CD4-positive, alpha-beta T cell treated with Interferon alpha-2 for 1 hour (primary cell): ENCODE data around the gene MYL2.

Source experiments
- DNase-seq, 2 donors: peaks; one replicate each; pipeline ENCODE4 v3.0.0-alpha.2; 2020 to 2022

MYL2 gene

DNA sequence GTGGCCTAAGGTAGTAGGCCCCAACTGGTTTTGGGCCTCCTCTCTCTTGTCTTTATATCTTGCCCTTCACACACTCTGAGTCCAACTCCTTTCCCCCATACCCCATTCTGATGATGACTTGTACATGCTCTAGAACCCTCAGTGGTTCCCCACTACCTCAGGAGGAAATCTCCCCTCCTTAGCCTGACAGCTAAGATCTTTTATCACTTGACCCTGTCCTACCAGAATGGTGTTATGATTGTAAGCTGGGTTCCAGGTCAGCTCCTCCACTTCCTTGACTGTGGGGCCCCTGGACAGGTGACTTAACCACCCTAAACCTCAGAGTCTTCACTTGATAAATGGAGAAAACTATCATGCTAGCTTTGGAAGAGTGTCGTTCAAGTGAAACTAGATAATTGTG is 9.4 kb upstream of the MYL2 start:
- DNase-seq, result no peak

- DNase-seq, result no peak
Measured at GRCh38 chr12:110928700-110929099, 8.3 kb upstream of the MYL2 start.

DNA sequence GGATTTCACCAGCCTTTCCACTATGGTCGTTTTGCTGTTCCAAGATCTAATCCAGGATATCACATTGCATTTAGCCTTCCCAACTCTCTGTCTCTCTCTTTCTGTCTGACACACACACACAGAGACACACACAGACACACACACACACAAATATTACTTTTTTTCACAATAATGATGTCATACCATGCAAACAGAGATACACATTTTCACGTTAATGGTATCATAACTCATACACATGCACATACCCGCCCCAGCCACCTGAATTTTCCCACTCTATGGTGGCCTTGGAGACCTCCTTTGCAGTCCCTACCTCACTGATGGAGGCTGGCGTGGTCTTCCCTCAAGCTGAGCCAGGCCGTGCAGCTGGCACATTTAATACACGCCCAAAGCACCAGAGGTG is 7.2 kb upstream of the MYL2 start:
- DNase-seq, result no peak

GRCh38 chr12:110923692-110924334 is 3.4 kb upstream of the MYL2 start:
- DNase-seq, result no peak

DNA sequence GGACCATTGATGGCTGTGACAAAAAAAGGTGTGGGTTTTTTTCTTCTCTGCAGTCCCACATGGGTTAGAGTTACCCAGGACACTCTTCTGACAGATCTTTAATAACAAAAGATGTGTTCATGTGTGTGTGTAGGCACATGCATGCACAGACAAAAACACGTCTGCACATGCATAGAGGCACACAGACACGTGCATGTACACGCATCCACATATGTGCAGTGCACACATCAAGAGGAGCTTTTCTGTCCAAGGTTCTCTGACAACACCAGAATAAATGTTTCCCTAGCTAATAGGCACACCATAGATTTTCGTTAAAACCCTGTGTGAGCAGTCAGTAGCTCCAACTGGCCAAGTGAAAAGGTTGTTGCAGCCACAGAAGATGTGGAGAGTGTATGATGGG is 2.8 kb upstream of the MYL2 start:
- DNase-seq, result no peak

GRCh38 chr12:110922652-110923051 is 2.3 kb upstream of the MYL2 start:
- no peak for DNase-seq

DNA sequence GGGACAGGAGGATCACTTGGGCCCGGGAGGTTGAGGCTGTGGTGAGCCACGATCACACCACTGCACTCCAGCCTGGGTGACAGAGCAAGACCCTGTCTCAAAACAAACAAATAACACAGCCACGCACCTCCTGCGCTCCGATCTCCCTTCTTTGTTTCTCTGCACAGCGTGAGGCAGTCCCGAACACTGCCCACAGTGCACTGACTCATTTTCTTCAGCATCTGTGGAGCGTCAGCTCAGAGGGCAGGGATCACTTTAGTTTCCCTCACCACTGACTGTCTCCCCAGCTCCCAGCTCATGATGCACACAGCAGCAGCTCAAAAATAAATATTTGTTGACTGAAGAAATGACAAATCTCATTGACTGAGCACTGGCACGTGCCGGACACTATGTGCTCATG is 883 bp upstream of the MYL2 start:
- no peak for DNase-seq

- no peak for DNase-seq
Measured at GRCh38 chr12:110919720-110920119, 659 bp downstream of the MYL2 start.

DNA sequence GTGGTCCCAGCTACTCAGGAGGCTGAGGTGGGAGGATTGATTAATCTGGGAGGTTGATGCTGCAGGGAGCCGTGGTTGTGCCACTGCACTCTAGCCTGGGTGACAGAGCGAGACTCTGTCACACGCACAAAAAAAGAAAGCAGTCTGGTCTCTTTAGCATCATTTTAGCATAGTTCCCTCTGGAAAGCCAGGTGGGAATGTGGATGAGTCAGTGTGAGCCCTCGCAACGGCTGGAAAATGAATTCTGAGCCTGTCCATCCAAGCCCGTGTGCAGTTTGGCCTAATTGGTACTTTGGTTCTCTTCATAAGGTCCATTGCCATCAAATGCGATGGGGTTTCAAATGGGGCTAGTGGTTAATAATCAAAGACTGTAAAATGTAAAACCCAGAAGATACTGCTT is 2.4 kb downstream of the MYL2 start:
- DNase-seq, result no peak

DNA sequence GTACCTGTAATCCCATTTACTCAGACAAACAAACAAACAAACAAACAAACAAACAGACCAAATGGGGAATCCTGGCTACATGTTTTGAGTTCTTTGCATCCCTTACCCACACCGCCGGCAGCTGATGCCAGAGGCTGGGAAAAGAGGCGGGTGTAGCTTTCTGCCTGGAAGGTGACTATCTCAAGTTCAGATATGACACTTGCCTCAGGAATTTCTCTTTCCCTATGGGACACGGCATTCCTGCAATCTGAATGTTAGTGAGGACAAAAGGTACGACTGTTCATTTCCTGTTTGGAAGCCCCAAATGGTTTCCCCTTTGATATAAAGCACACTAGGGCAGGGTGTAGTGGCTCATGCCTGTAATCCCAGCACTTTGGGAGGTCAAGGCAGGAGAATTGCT is 2.9 kb downstream of the MYL2 start:
- DNase-seq, result no peak

DNA sequence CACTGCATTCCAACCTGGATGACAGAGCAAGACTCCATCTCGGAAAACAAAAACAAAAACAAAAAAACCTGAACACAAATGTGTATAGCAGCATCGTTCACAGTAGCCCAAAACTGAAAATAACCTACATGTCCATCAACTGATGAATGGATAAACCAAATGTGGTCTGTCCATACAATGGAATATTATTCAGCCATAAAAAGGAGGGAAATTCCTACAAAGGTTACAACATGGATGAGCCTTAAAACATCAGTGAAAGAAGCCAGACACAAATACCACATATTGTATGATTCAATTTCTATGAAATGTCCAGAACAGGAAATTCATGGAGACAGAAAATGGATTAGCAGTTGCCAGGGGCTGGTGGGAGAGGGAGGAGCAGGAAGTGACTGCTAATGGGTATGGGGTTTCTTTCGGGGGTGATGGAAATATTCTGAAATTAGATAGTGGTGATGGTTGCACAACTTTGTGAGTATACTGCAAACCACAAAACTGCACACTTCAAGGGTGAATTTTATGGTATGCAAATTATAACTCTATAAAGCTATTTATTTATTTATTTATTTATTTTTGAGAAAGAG is 4.0 kb downstream of the MYL2 start:
- no peak for DNase-seq

DNA sequence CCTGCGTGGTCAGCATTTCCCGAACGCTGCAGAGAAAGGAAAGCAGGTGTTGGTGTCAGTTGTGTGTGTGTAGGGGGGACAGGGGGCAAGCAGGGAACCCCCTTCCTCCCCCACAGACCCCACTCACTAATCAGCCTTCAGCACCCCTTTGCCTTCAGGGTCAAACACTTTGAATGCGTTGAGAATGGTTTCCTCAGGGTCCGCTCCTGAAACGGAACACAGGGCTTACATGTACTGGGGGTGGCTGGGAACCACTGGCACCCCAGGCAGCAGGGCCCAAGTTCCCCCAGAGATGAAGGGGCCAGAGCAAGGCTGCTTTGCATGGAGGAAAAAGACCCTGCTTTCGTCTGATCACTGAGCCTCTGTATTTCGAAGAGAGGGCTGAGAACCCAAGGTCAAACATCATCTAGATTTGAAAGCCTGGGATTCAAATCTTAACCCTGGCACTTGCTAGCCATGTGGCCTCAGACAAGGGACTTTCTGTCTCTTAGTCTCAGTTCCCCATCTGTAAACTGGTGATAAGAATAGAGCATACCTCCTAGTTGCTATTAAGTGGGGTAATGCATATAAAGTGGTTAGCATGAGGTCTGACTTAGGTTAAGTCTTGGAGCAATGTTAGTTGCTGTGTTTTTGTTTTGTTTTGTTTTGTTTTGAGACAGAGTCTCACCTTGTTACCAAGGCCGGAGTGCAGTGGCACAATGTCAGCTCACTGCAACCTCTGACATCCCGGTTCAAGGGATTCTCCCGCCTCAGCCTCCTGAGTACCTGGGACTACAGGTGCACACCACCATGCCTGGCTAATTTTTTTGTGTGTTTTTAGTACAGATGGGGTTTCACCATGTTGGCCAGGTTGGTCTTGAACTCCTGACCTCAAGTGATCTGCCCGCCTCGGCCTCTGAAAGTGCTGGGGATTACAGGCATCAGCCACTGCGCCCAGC is 7.0 kb downstream of the MYL2 start:
- DNase-seq, result peak in 1 of 2 donors; percentile 7

GRCh38 chr12:110912263-110912662 is 8.1 kb downstream of the MYL2 start:
- DNase-seq, result no peak

DNA sequence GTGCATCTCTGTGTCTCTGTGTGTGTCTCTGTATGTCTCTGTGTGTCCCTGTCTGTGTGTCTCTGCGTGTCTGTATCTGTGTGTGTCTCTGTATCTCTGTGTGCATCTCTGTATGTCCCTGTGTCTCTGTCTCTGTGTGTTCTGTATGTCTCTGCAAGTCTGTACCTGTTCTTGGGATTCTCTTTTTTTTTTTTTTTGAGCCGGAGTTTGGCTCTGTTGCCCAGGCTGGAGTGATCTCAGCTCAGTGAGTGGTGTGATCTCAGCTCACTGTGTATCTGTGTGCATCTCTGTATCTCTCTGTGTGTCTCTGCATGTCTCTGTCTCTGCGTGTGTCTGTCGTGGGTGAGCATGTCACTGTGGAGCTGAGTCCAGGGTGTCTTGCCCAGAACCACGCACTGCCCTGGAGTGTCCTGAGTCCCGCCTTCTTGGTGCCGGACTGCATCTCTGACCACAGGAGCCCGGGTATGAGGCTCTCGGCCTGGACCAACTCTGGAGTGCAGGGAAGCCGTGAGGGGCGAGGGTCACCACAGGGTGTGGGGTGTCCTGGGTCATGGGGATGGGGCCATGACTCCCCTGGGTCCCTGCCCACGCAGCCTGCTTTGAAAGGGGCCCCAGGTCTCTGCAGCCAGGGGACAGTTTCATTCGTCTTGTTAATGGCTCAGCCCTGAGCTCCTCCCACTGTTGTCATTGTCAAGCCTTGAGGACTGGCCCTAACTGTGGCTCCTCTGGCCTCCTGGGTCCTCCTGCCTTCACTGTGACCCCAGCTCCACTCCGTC is 11.8 kb downstream of the MYL2 start:
- DNase-seq, result no peak

- DNase-seq, result no peak
Measured at GRCh38 chr12:110907583-110907982, 12.8 kb downstream of the MYL2 start.

GRCh38 chr12:110906985-110907384 is 13.4 kb downstream of the MYL2 start:
- DNase-seq, result no peak

DNA sequence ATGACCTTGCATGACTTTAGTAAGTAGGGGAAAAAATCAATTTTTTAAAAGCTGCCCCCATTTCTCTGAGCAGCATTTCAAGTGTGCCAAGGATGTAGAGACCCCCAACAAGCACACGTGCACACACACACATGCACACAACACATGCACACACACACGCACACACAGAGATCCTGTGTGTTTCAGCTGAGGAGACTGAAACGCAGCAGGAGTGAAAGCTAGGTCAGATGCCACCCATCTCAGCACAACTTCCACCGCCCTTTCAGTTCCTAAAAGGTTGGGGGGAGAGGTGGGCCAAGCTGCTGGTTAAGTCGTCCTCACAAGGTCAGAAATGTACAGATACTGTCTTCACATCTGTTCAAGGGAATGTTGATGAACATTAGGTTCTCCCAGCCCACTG is 13.9 kb downstream of the MYL2 start:
- DNase-seq, result no peak

GRCh38 chr12:110906083-110906482 is 14.3 kb downstream of the MYL2 start:
- no peak for DNase-seq

- no peak for DNase-seq
Measured at GRCh38 chr12:110903511-110903910, 16.9 kb downstream of the MYL2 start.

GRCh38 chr12:110901401-110901800 is 19.0 kb downstream of the MYL2 start:
- no peak for DNase-seq

DNA sequence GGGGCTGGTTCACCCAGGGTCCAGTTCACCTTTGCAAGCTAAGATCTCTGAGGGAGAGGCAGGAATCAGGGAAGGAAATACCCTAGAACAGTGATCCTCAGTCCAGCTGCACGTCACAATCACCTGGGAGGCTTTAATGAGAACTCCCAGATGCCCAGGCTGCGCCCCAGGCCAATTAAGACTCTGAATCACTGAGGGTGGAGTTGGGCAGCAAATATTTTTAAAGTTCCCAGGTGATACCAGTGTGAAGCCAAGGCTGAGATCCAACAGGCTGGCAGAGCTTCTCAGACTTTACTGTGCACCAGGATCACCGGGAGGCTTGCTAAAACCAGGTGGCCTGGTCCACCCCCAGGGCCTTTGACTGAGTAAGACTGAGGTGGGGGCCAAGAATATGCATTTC is 23.8 kb downstream of the MYL2 start:
- no peak for DNase-seq

DNA sequence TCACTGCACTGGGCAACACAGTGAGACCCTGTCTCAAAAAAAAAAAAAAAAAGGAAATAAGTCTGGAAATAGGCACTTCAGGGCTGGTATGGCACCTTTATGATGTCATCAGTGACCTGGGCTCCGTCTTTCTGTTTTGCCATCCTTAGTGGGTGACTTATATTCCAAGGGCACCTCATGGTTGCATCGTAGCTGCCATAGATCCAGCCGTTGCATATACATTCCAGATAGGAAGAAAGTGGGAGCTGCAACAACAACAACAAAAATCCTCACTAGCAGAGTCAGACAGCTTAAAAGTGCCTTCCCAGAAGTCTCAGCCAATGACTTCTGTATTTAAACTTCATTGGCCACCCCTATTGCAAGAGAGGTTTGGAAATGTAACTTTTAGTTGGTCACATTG is 26.4 kb downstream of the MYL2 start:
- no peak for DNase-seq

DNA sequence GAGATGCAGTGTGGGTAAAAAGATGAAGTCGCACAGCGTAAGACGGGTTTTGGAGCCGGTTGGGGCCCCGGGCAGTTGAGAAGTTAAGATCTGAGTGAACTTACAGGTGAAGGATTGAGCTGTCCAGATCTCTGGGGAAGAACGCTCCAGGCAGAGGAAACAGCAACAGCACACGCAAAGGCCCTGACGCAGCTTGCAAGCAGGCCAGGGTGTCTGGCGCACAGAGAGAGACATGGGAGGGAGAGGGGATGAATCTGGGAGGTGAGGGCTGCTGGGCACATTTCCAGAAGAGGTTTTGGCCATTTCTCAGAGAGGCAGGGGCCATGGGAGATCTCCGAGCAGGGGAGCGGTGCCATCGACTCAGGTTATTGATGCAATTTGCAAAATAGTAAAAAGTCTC is 31.0 kb downstream of the MYL2 start:
- no peak for DNase-seq
